ENCODE measurements around the gene MBNL1.

GRCh38 chr3:152400887-152401286 lies 132.2 kb downstream of the MBNL1 start:
- no peak for TF ChIP-seq RAD21 (IDR thresholded peaks at IDR 0.05)
- TF ChIP-seq MAX (IDR thresholded peaks at IDR 0.05) = no peak
- no peak for TF ChIP-seq CTCF (IDR thresholded peaks at IDR 0.05; ENCODE audit: low read depth, low read length, missing input control)
- TF ChIP-seq ATF3 (IDR thresholded peaks at IDR 0.05) = no peak
- TF ChIP-seq GABPA (IDR thresholded peaks at IDR 0.05 in 1 of 2, conservative IDR thresholded peaks at IDR 0.05 in 1 of 2) = no peak
- no peak for TF ChIP-seq ZBTB33 (IDR thresholded peaks at IDR 0.05)

All from liver (tissue), 3 donors.